Measurements from ENCODE around the gene HBA1.

DNA sequence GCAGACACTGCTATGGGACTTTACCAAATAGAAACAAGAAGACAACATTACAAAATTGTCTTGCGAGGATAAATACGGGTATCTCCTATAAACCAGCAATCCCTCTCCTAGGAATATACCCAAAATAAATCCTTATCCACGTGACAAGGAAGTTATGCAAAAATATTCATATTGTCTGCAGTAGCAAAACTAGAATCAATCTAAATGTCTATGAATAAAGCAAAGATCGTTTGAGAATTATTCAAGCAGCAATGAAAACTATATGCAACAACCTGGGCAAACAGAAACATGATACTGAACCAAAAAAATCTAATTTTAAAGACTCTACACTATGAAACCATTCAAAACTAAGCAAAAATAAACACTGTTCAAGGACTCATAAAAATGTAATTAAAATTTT lies 43.5 kb downstream of the HBA1 start:
- TF ChIP-seq POLR2A (IDR thresholded peaks at IDR 0.05; ENCODE audit: low read length) = no peak
- no peak for TF ChIP-seq GATA1 (IDR thresholded peaks at IDR 0.05; ENCODE audit: low read depth, low read length)

Measured in erythroblast (primary cell).